KBM-7 (cell line): Measurements from ENCODE around the gene COQ3.

Source experiments
- DNase-seq: peaks from one replicate; pipeline ENCODE4 v3.0.0-alpha.2; 2015
- in situ Hi-C: fragments of 300-500 bp; cut with MboI; formaldehyde crosslinking; loops from 2 replicates; pipeline ENCODE4 v1.14.3; 2020; ENCODE audit warnings: low sequenced_read_pairs, low pct_unique_long_range_greater_than_20kb, mixed read lengths

COQ3 gene, protein sequence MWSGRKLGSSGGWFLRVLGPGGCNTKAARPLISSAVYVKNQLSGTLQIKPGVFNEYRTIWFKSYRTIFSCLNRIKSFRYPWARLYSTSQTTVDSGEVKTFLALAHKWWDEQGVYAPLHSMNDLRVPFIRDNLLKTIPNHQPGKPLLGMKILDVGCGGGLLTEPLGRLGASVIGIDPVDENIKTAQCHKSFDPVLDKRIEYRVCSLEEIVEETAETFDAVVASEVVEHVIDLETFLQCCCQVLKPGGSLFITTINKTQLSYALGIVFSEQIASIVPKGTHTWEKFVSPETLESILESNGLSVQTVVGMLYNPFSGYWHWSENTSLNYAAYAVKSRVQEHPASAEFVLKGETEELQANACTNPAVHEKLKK

GRCh38 chr6:99393698-99394531 lies at the start of gene COQ3:
COQ3 (minus strand) TSS chr6:99394195; CDS start chr6:99394179, 16 bp downstream.
- DNase-seq = peak; percentile 83
- in situ Hi-C loops = no loop called here

- in situ Hi-C loops = no loop called here
- DNase-seq = peak; percentile 41
Measured at GRCh38 chr6:99434702-99435530, 40.9 kb upstream of the COQ3 start.

- in situ Hi-C loops = no loop called here
- no peak for DNase-seq
Measured at GRCh38 chr6:99432877-99433276, 38.9 kb upstream of the COQ3 start.

GRCh38 chr6:99431901-99432300 lies 37.9 kb upstream of the COQ3 start:
- no peak for DNase-seq
- in situ Hi-C loops = no loop called here

GRCh38 chr6:99427988-99428387 lies 34.0 kb upstream of the COQ3 start:
- in situ Hi-C loops = no loop called here
- no peak for DNase-seq

GRCh38 chr6:99426451-99426757 lies 32.4 kb upstream of the COQ3 start:
- no peak for DNase-seq

DNA sequence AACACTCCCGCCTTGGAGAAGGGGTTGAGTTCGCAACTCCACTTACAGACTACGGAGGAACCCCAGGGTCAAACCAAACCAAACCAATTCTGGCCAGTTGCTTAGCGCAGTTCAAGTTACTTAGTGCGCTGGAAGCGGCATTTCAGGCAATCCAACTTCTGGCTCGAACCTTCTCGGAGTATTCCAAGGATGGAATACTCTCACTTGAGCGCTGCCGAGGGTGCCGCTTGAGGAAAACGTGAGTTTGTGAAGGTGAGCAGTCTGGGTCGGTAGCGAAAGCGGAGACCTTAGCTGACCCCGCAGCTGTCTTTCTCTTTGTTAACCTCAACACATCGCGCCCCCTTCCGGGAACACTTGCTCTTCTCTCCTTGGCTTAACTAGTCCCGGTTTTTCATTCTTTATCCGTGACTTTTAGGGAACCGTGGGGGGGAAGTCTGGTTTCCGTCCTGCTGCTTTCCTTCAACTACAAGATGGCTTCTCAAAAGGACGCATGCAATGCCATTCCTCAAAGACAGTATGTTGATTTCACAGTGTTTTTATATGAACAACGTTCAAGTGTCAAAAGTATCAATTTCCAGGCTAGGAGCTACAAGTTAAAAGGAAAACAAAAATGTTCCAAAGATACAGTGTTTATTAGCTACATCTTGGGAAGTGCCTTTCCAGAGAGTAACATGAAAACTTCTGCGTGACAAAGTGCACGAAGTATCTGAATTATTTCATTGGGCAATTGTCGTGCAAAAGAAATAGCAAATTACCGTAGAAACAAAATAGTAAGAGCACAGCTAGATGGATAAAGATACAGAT lies 31.9 kb upstream of the COQ3 start:
- in situ Hi-C loops = no loop called here

More at GRCh38 chr6:99426451-99426757, 32.4 kb upstream of the COQ3 start:
- in situ Hi-C loops = no loop called here

GRCh38 chr6:99424761-99425646 lies 31.0 kb upstream of the COQ3 start, which contains the start of gene PNISR:
PNISR (minus strand) TSS chr6:99425308; CDS start chr6:99414659, 10,649 bp downstream.
- in situ Hi-C loops = no loop called here
- peak; percentile 98 for DNase-seq

More for the DNA sequence above, 31.9 kb upstream of the COQ3 start:
- DNase-seq = peak; percentile 95

DNA sequence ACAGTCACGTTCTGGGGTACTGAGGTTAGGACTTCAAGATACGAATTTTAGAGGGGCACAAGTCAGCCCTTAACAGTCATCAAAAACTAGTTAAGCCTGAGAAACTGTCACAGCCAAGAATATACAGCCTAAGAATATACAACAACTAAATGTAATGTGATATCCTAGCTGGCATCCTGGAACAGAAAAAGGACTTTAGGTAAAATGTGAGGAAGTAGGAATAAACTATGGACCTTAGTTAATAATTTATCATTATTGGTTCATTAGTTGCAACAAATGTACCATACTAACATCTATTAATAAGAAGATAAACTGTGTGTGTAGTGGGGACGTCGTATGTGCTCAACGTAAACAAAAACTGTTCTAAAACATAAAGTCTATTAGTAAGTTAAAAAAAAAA lies 30.0 kb upstream of the COQ3 start:
- in situ Hi-C loops = no loop called here
- no peak for DNase-seq

- no peak for DNase-seq
- in situ Hi-C loops = no loop called here
Measured at GRCh38 chr6:99422912-99423311, 28.9 kb upstream of the COQ3 start.

DNA sequence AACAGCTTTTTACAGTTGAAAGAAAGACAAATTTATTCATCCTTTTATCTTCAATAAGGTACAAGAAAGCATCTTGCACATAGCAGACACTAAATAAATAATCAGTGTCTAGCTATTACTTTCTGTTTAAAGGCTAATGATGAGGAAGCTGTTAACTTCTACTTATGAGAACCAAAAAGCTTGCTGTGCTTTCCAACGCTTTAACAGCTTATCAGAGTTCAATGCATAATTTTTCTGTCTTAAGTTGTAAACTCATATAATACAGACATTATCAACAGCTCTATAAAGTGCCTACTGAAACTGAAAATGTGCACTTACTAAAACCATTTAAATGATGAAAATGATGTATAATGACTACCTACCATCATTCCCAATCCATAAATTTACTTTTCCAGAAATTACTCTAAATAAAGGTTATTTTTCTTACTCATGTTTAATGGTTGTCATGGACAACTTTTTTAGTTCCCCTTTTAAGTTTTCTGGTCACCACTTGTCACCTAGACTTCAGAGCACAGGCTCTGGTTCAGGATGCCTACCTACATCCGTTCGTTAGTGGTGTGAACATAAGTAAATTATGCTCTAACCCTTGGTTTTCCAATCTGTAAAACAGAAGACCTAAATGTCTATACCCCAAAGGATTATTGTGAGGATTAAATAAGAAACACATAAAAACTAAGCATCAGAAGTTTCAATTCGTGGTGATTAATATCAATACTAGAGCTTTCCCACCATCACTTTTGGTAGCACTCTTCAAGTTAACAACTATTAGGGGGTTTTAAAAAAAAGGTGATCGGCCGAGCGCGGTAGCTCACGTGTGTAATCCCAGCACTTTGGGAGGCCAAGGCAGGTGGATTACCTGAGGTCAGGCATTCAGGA lies 23.1 kb upstream of the COQ3 start:
- in situ Hi-C loops = no loop called here
- peak; percentile 25 for DNase-seq

- DNase-seq = no peak
- in situ Hi-C loops = no loop called here
Measured at GRCh38 chr6:99416226-99416625, 22.2 kb upstream of the COQ3 start.

- in situ Hi-C loops = no loop called here
- no peak for DNase-seq
Measured at GRCh38 chr6:99415446-99415845, 21.5 kb upstream of the COQ3 start.

DNA sequence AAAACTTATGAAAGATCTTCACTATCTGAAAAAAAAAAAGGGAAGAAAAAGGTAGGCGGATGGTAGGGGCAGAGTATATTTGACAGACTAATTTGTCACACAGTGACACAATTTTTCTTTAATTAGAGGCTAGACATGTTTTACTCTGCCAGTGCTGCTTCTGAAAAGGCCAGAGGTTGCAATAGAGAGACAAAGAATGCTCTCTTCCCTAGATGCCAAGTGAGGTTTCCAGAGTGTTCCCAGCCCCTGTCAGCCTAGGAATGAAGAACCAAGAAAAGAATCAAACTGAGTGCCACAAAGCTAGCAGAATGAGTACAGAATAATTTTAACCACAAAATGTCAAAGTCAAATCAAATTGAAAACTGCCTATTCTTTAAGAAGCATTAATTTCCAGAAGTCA lies 18.1 kb upstream of the COQ3 start:
- in situ Hi-C loops = no loop called here
- DNase-seq = no peak

DNA sequence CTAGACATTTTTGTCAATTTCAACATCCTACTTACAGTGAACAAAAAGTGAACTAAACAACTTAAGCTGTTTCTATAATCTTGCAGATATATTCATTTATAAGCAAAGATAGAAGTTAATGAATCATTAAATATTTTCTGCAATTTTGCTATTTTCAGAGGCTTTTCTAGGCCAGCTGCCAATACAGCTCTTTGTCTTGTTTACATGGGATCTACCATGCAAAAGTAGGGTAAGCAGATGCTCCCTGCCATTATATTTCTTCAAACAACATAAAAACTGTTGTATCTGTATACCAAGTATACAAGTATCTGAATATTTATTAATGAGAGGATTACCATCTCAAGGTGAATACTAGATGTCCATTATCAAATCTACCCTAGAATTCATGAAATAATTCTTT lies 15.7 kb upstream of the COQ3 start:
- DNase-seq = no peak
- in situ Hi-C loops = no loop called here

DNA sequence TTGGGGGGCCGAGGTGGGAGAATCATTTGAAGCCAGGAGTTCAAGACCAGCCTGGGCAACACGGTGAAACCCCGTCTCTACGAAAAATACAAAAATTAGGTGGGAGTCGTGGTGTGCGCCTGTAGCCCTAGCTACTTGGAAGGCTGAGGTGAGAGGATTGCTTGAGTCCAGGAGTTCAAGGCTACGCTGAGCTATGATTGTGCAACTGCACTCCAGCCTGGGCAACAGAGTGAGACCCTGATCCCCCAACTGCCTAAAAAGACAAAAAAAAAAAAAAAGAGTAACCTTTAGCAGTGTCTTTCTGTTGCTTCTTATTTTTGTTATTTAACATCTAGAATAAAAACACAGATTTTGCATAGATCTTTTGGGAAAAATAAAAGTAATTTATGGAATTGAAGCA lies 13.1 kb upstream of the COQ3 start:
- DNase-seq = no peak
- in situ Hi-C loops = no loop called here

- DNase-seq = peak; percentile 41
- in situ Hi-C loops = no loop called here
Measured at GRCh38 chr6:99402448-99402847, 8.5 kb upstream of the COQ3 start.
